GM19240 (cell line): ENCODE measurements around the gene HOXA13.

Experiments
- DNase-seq: peaks from one replicate; pipeline ENCODE4 v3.0.0; 2011; ENCODE audit warnings: low spot score; ENCODE audit not compliant: insufficient read length

The HOXA13 gene

GRCh38 chr7:27170426-27171324 lies 29.2 kb downstream of the HOXA13 start:
- no peak for DNase-seq

- DNase-seq, result no peak
Observed at GRCh38 chr7:27169658-27170425, 30.0 kb downstream of the HOXA13 start.

- no peak for DNase-seq
Observed at GRCh38 chr7:27168265-27168947, 31.5 kb downstream of the HOXA13 start.

- no peak for DNase-seq
Observed at GRCh38 chr7:27167916-27168264, 32.0 kb downstream of the HOXA13 start.

GRCh38 chr7:27166531-27167505 lies 33.1 kb downstream of the HOXA13 start:
- DNase-seq, result no peak

GRCh38 chr7:27165996-27166530 lies 33.8 kb downstream of the HOXA13 start:
- DNase-seq, result no peak

- no peak for DNase-seq
Observed at GRCh38 chr7:27165089-27165995, 34.5 kb downstream of the HOXA13 start, which contains the start of gene HOXA9. HOXA9 (minus strand) TSS chr7:27165537; CDS start chr7:27165457, 80 bp downstream.

- no peak for DNase-seq
Observed at GRCh38 chr7:27164367-27165088, 35.4 kb downstream of the HOXA13 start.

- no peak for DNase-seq
Observed at GRCh38 chr7:27164045-27164366, 35.9 kb downstream of the HOXA13 start.

GRCh38 chr7:27163288-27164044 lies 36.4 kb downstream of the HOXA13 start:
- no peak for DNase-seq

- DNase-seq, result no peak
Observed at GRCh38 chr7:27162561-27163287, 37.2 kb downstream of the HOXA13 start.

GRCh38 chr7:27161721-27162560 lies 38.0 kb downstream of the HOXA13 start:
- DNase-seq, result no peak

GRCh38 chr7:27161214-27161720 lies 38.6 kb downstream of the HOXA13 start:
- no peak for DNase-seq

GRCh38 chr7:27160546-27161213 lies 39.2 kb downstream of the HOXA13 start:
- peak; percentile 85 for DNase-seq

GRCh38 chr7:27160145-27160545 lies 39.7 kb downstream of the HOXA13 start:
- DNase-seq, result no peak
